Neural cell (in vitro differentiated cells): ENCODE measurements around the gene HPN.

Experiments
- CTCF ChIP-seq: fragments of 450-650 bp; IDR thresholded peaks from 2 replicates; pipeline ENCODE4 v1.5.1; 2014; ENCODE audit warnings: antibody characterized with exemption, mild to moderate bottlenecking, moderate library complexity; ENCODE audit not compliant: poor library complexity, severe bottlenecking
- EP300 ChIP-seq: fragments of 450-650 bp; conservative IDR thresholded peaks from 2 replicates; pipeline ENCODE4 v1.6.1; 2014; ENCODE audit warnings: antibody characterized with exemption, mild to moderate bottlenecking, moderate library complexity; ENCODE audit not compliant: poor library complexity, severe bottlenecking
- EZH2 ChIP-seq: fragments of 200-600, 300-800 bp; shearing (Covaris generic), sonication (generic); IDR thresholded peaks from 2 replicates; pipeline ENCODE4 v1.6.1; 2014; ENCODE audit warnings: antibody characterized with exemption, low read length, borderline replicate concordance, mild to moderate bottlenecking; ENCODE audit not compliant: insufficient read depth, poor library complexity, severe bottlenecking
- POLR2AphosphoS5 ChIP-seq: IDR thresholded peaks from 2 replicates; pipeline ENCODE4 v1.6.1; 2012
- RAD21 ChIP-seq: fragments of 450-650 bp; conservative IDR thresholded peaks from 2 replicates; pipeline ENCODE4 v1.6.1; 2014; ENCODE audit warnings: antibody characterized with exemption, mild to moderate bottlenecking, moderate library complexity
- SMC3 ChIP-seq: fragments of 450-650 bp; conservative IDR thresholded peaks from 2 replicates; pipeline ENCODE4 v1.6.1; 2014; ENCODE audit warnings: antibody characterized with exemption, mild to moderate bottlenecking, moderate library complexity; ENCODE audit not compliant: poor library complexity
- TAF1 ChIP-seq: IDR thresholded peaks from 2 replicates; pipeline ENCODE4 v1.6.1; 2012; ENCODE audit warnings: low read depth

GRCh38 chr19:35065574-35065973 is 24.1 kb downstream of the HPN start:
- no peak for TF ChIP-seq EZH2
- TF ChIP-seq EP300, result no peak
- TF ChIP-seq CTCF, result no peak
- TF ChIP-seq POLR2AphosphoS5, result no peak
- no peak for TF ChIP-seq TAF1
- no peak for TF ChIP-seq SMC3
- no peak for TF ChIP-seq RAD21
